Adipose tissue (tissue), 3 donors: ENCODE measurements around the gene CPLANE2. TPM values are rescaled to one million over a fixed set of nuclear protein-coding genes. Genes with fewer than 3 reads are reported as not detected.
"Not testable (repeated sequence)": the region's sequence is repeated elsewhere in the genome, so short reads cannot be mapped to it uniquely, and the experiment has no call there.

Source experiments
- H3K27ac ChIP-seq: one replicate; pipeline ENCODE4 v1.5.1; 2013; ENCODE audit warnings: low read depth, low read length
- WGBS, 3 donors: extraction: QIAGEN DNeasy Blood & Tissue Kit; methylation state at CpG; one replicate each; pipeline ENCODE4 v1.1.7; 2013; 5-methylcytosine and 5-hydroxymethylcytosine counted together
- polyA plus RNA-seq, 3 donors: library from polyadenylated mRNA; stranded (reverse); fragments of 200-250 nt; gene quantifications; one replicate each; pipeline ENCODE4 v1.2.3, GENCODE V29; 2013
- donor health status: healthy with polysubstance abuse.
- donor health status: Bipolar disorder and iron deficiency.
- donor health status: healthy.

The CPLANE2 gene
- polyA plus RNA-seq, 3 donors, result 1.8 to 3.3 (median 3.2) TPM

DNA sequence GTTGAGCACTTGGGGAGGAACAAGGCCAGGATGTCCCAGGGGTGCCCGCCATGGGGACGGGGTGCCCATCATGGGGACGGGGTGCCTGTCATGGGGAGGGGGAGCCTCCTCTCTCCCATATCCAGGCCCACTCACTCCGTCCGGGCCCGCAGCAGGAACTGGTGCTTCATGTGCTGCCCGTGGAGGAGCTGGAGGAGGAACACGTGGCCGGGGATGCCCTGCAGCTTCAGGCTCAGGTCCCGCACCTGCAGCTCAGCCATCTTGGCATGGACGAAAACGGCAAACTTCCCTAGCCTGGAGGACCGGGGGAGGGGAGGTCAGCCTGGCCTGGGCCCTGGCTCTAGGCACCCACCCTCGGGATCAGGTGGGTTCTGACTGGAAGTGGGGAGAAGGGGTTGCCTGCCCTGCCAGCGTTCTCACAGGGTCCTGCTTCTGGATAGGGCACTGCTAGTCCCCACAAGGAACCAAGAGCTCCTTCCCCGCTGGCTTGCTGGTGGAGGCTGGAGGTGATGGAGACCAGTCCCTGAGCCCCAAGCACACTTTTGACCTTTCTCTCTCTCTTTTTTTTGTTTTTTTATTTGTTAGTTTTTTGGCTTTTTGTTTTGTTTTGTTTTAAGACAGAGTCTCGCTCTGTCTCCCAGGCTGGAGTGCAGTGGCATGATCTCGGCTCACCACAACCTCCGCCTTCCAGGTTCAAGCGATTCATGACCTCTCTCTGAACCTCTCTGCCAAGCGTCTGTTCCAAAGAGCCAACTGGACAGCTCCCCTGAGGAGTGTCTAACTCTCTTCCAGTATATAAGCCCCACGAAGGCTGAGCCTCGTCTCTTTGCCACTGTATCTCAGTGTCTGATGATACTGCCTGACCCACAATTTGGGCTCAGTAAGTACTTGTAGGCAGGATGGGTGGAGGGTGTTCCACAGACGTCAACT, 34.4 kb downstream of the CPLANE2 start:
- H3K27ac ChIP-seq, result no peak overlapping the region
- WGBS, 3 donors, result 80 to 92% (median 88%) methylated on average over 24 of the region's 24 CpGs

GRCh38 chr1:16199700-16200099, 37.3 kb downstream of the CPLANE2 start:
- H3K27ac ChIP-seq, result no peak overlapping the region
- WGBS, 3 donors, result 86 to 94% (median 94%) methylated on average over 4 of the region's 4 CpGs

- WGBS, 3 donors, result 11 to 100% (median 38%) methylated on average over 1 of the region's 1 CpG
- no peak overlapping the region for H3K27ac ChIP-seq
Measured at GRCh38 chr1:16199157-16199501, 37.9 kb downstream of the CPLANE2 start.

DNA sequence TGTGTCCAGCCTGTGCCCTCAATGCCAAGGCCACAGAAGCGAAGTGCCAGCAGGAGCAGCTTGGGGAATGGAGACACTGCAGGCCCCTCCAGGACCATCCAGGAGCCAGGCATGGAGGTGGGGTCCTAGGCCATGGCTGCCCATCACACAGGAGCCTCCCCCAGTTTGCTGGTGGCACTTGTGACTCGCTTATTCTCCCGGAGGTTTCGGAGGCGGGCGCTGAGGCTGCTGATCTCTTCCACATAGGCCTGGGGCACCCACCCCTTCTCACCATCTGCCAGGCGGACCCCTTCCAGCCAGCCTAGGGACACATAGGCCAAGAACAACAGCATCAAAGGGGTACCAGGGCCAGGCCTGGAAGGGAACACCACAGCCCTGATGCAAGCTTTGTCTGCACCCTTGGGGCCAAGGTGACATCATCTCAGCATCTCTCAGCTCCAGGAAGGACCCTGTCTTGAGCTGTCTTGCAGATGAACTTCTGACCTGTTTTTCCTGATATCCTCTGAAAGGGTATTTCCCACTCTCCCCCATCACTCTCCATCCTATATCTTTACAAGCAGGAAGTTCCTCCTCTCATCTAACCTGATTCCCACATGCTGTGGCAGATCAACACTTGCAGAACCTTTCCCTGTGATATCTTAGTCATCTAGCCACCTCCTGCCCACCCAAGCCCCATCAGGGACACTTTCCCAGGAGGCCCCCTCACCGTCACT, 38.4 kb downstream of the CPLANE2 start:
- 90 to 94% (median 90%) methylated on average over 8 of the region's 8 CpGs for WGBS, 3 donors
- no peak overlapping the region for H3K27ac ChIP-seq

GRCh38 chr1:16196874-16197273, 40.1 kb downstream of the CPLANE2 start:
- no peak overlapping the region for H3K27ac ChIP-seq
- 65 to 98% (median 65%) methylated on average over 3 of the region's 3 CpGs for WGBS, 3 donors

- not testable (repeated sequence) for H3K27ac ChIP-seq
- WGBS, 3 donors, result 93 to 98% (median 98%) methylated on average over 4 of the region's 4 CpGs
Measured at GRCh38 chr1:16196139-16196538, 40.8 kb downstream of the CPLANE2 start.

DNA sequence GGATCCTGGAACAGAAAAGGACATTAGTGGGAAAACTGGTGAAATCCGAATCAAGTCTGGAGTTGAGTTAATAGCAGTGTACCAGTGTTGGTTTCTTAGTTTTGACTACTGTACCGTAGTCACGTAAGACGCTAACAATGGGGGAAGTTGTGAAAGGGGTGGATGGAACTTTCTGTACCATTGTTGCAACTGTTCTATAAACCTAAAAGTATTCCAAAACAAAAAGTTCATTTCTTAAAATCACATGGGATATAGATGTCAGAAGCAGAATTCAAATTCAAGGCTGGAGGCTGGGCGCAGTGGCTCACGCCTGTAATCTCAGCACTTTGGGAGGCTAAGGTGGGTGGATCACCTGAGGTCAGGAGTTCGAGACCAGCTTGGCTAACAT, 41.5 kb downstream of the CPLANE2 start:
- H3K27ac ChIP-seq, result no peak overlapping the region
- WGBS, 3 donors, result 80 to 91% (median 87%) methylated on average over 7 of the region's 7 CpGs

- no peak overlapping the region for H3K27ac ChIP-seq
Measured at GRCh38 chr1:16191916-16192546, 45.0 kb downstream of the CPLANE2 start.

GRCh38 chr1:16191309-16191708, 45.7 kb downstream of the CPLANE2 start:
- H3K27ac ChIP-seq, result no peak overlapping the region
- 82 to 94% (median 93%) methylated on average over 1 of the region's 1 CpG for WGBS, 3 donors

More at GRCh38 chr1:16191916-16192546, 45.0 kb downstream of the CPLANE2 start:
- WGBS, 3 donors, result 82 to 88% (median 85%) methylated on average over 6 of the region's 6 CpGs

GRCh38 chr1:16189921-16190621, 46.9 kb downstream of the CPLANE2 start:
- 55 to 66% (median 57%) methylated on average over 9 of the region's 9 CpGs for WGBS, 3 donors

DNA sequence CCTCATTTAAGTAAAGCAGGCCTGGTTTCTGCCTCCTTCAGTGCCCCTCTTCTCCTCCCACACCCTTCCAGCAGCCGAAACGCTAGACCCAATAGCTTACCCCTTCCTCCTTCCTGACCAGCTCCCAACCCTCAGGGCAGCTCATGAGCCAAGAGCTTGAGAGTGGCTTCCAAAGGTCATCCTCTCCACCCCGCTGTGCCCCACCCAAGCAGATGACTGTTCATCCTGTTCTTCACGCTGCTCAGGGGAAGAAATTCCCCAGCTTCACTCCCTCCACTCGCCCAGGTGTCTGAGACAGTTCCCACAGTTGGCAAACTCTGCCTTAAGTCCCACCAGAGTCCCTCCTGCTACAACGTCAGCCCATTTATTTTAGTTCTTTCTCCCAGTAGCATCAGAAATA, 48.0 kb downstream of the CPLANE2 start:
- H3K27ac ChIP-seq, result no peak overlapping the region
- 29 to 60% (median 30%) methylated on average over 6 of the region's 6 CpGs for WGBS, 3 donors

More at GRCh38 chr1:16189921-16190621, 46.9 kb downstream of the CPLANE2 start:
- H3K27ac ChIP-seq, result no peak overlapping the region

GRCh38 chr1:16187748-16188401, 49.1 kb downstream of the CPLANE2 start:
- no peak overlapping the region for H3K27ac ChIP-seq
- WGBS, 3 donors, result 22 to 27% (median 25%) methylated on average over 15 of the region's 15 CpGs

- H3K27ac ChIP-seq, result no peak overlapping the region
- WGBS, 3 donors, result 82 to 87% (median 82%) methylated on average over 9 of the region's 9 CpGs
Measured at GRCh38 chr1:16186655-16187235, 50.2 kb downstream of the CPLANE2 start.

DNA sequence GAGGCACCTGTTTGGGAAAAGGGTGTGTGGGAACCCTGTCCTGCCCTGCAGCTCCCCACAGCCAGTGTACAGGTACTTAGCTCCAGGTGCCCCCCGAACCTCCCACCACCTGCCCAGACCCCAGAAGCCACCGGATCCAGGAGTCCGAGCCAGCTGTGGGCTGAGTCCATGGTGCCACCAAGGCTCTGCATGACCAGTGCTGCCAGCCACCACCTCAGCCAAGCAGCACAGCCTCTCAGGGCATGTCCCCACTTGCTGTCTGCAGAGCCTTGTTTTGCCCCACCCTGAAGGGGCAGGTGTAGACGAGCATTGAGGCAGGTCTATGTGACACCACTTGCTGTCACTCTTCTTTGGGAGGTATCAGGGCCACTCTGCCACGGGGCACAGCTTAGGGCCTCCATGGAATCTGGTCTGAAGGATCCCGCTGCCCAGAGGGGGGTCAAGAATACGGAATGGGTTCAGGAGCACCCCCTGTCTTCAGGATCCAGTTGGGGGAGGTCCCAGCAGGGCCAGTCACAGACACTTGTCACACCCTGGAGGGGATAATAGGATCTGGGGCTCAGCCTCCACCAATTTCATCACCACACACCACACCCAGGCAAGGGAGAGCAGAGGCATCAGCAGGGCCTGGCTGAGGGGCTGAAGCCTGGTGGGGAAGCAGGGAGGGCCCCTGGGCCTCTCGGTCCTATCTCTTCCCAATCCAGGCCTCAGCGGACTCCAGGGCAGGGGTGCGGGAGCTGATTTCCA, 52.3 kb downstream of the CPLANE2 start:
- no peak overlapping the region for H3K27ac ChIP-seq
- WGBS, 3 donors, result 92 to 95% (median 93%) methylated on average over 10 of the region's 10 CpGs

DNA sequence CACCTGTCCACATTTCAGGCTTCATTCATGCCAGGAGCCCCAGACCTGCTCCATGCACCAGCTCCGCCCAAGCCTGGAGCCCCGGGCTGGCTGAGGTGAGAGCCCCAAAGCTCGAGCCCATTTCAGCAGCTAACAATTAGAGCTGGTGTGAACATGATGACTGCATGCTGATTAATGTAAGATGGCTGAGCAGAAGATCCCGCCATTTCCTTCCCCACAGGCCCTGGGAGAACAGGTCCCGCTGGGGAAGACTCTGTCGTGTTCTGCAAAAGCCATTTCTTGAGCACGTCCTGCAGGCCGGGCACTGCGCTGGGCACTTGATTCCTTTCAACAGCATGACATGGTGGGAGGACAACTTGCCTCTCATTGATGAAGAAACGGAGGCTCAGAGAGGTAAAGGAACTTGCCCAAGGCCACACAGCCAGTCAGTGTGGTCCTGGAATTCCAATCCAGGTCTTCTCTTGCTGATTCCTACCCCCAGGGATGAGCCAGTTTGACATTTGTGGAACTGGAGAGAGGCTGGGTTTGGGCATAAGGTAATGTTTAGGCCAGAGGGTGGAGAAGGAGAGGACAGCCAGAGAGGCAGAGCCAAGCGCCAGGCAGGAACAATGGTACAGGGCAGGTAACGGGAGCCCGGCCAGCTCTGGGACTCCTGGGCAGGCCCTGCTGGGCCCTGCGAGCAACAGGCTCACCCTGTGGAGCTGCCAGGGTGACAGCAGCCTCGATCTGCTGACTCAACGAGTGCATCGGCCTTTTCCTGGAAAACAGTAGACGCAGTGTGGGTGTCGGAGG, 53.0 kb downstream of the CPLANE2 start:
- WGBS, 3 donors, result 82 to 91% (median 85%) methylated on average over 19 of the region's 19 CpGs
- H3K27ac ChIP-seq, result no peak overlapping the region

DNA sequence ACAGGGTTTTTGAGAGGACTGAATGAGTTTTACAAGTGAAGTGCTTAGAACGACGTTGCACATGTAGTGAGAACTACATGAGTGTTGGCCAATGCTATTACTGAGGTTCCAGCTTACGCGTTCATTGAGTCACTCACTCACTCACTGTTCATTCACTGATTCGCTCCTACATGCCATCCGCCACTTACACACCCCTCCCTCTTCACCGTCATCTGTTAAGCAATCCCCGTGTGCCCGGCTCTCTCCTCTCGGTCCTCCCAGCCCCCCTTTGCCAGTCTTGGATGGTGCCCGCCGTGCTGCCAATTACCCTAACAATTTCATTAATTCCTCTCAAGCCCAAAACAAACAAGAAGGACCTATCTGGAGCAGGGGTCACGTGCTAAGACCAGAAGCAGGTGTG, 53.8 kb downstream of the CPLANE2 start:
- no peak overlapping the region for H3K27ac ChIP-seq
- 60 to 84% (median 61%) methylated on average over 13 of the region's 13 CpGs for WGBS, 3 donors
